Activated CD4-positive, alpha-beta memory T cell treated with anti-CD3 and anti-CD28 coated beads, Interleukin-2, amount 10 ng/mL, durations not matched to agents 7 days and 5 days (primary cell): ENCODE measurements around the gene ZNF740. TPM values are rescaled to one million over a fixed set of nuclear protein-coding genes. Genes with fewer than 3 reads are reported as not detected.

ENCODE experiments used
- CTCF ChIA-PET: fragments of 350-600 bp; sonication (Branson Sonifier 250); formaldehyde crosslinking; loops from one replicate; lab custom pipeline; 2021; ENCODE audit warnings: antibody characterized with exemption, inconsistent platforms; lab: Charles Lee
- POLR2A ChIA-PET: fragments of 350-600 bp; sonication (Branson Sonifier 250); formaldehyde crosslinking; loops from one replicate; lab custom pipeline; 2021; ENCODE audit warnings: antibody characterized with exemption; lab: Charles Lee
- DNase-seq: peaks from one replicate; pipeline ENCODE4 v3.0.0-alpha.2; 2020
- H3K27ac Mint-ChIP-seq: one replicate; pipeline ENCODE4 v1.8.0; 2021; ENCODE audit warnings: mild to moderate bottlenecking, mixed read lengths
- H3K27me3 Mint-ChIP-seq: one replicate; pipeline ENCODE4 v1.8.0; 2021; ENCODE audit warnings: mixed read lengths
- H3K36me3 Mint-ChIP-seq: one replicate; pipeline ENCODE4 v1.8.0; 2021; ENCODE audit warnings: low read depth, mixed read lengths
- H3K4me1 Mint-ChIP-seq: one replicate; pipeline ENCODE4 v1.8.0; 2021; ENCODE audit warnings: mixed read lengths
- H3K4me3 Mint-ChIP-seq: one replicate; pipeline ENCODE4 v1.8.0; 2021; ENCODE audit warnings: mild to moderate bottlenecking, mixed read lengths
- H3K9me3 Mint-ChIP-seq: one replicate; pipeline ENCODE4 v1.8.0; 2021; ENCODE audit warnings: mixed read lengths
- total RNA-seq, 2 experiments: library from RNA; stranded (reverse); gene quantifications; one replicate each; pipeline ENCODE4 v1.2.3, GENCODE V29; 2021

ZNF740 gene
- total RNA-seq, 2 experiments from 2014 or later: 33.7 to 45.5 TPM

GRCh38 chr12:53224897-53225634 is 44.5 kb downstream of the ZNF740 start:
- Mint-ChIP-seq H3K27ac (peak overlapping the region; percentile 18), H3K4me1 (peaks cover 66% of the 10 kb centered on the region), H3K36me3 (peaks cover 6% of the 10 kb centered on the region), H3K27me3 (no peaks in the 10 kb centered on the region), H3K4me3 (no peak overlapping the region), H3K9me3 (no peaks in the 10 kb centered on the region)
- CTCF ChIA-PET: interaction anchor here (1.7 kb wide), 1 partner anchor 12 kb away, joined by 5 read pairs; no protein-coding TSS in a partner anchor
- no peak for DNase-seq
- POLR2A ChIA-PET: interaction anchor here (0.7 to 0.8 kb wide), 2 partner anchors 26 to 33 kb away, joined by 3 to 4 read pairs; no protein-coding TSS in a partner anchor

GRCh38 chr12:53225635-53226424 is 45.3 kb downstream of the ZNF740 start:
- H3K27me3 Mint-ChIP-seq: no peaks in the 10 kb centered on the region
- H3K9me3 Mint-ChIP-seq: no peaks in the 10 kb centered on the region
- no peak for DNase-seq
- CTCF ChIA-PET: interaction anchor here (1.7 kb wide), 1 partner anchor 12 kb away, joined by 5 read pairs; no protein-coding TSS in a partner anchor
- POLR2A ChIA-PET: interaction anchor here (0.7 kb wide), 1 partner anchor 27 kb away, joined by 4 read pairs; no protein-coding TSS in a partner anchor
- peaks cover 64% of the 10 kb centered on the region for H3K4me1 Mint-ChIP-seq
- H3K4me3 Mint-ChIP-seq: no peak overlapping the region
- H3K27ac Mint-ChIP-seq: peak overlapping the region; percentile 9
- H3K36me3 Mint-ChIP-seq: peaks cover 6% of the 10 kb centered on the region

DNA sequence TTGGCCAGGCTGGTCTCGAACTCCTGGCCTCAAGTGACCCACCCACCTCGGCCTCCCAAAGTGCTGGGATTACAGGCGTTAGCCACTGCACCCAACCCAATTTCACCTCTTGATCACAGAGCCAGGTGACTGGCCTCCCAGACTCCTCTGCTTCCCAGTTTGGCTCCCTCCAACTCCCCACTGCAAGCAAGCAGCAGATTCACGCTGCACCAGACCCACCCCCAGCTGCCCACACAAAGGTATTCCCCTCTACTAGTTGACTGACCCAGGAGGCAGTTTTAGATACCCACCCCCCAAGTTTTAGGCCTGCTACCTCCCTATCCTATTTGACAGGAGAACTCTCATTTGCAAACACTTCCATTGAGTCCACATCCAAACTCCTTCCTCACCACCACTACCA is 46.3 kb downstream of the ZNF740 start:
- POLR2A ChIA-PET: no interaction called here
- Mint-ChIP-seq H3K36me3 (peaks cover 6% of the 10 kb centered on the region), H3K4me3 (no peak overlapping the region), H3K27me3 (no peaks in the 10 kb centered on the region), H3K4me1 (peaks cover 67% of the 10 kb centered on the region), H3K27ac (no peak overlapping the region), H3K9me3 (no peaks in the 10 kb centered on the region)
- no peak for DNase-seq
- CTCF ChIA-PET: interaction anchor here (1.1 kb wide), 1 partner anchor 13 kb away, joined by 3 read pairs; no protein-coding TSS in a partner anchor

DNA sequence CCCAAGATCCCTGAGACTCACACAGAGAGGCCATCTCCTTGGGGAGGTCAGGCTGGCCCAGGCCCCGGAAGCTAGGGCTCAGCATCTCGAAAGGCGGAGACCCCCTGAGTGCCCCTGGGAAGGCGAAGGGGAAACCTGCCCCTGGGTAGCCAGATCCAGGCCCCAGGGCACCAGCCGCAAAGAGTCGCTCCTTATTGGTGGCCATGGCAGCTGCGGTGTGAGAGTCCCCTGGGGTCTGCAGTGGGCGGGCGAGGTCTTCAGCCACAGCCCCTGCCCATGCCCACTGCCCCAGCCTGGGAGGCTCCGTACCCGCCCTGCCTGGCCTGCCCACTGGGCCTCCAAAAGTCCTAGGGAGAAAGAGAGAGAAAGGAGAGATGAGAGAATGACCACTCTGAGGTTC is 46.8 kb downstream of the ZNF740 start:
- Mint-ChIP-seq H3K4me1 (peaks cover 64% of the 10 kb centered on the region), H3K27ac (no peak overlapping the region), H3K27me3 (no peaks in the 10 kb centered on the region), H3K36me3 (peaks cover 6% of the 10 kb centered on the region), H3K4me3 (no peak overlapping the region), H3K9me3 (no peaks in the 10 kb centered on the region)
- ChIA-PET POLR2A (no interaction called here), CTCF (interaction anchor here (0.9 to 1.1 kb wide), 2 partner anchors 14 to 68 kb away, joined by 3 read pairs; no protein-coding TSS in a partner anchor)
- no peak for DNase-seq

DNA sequence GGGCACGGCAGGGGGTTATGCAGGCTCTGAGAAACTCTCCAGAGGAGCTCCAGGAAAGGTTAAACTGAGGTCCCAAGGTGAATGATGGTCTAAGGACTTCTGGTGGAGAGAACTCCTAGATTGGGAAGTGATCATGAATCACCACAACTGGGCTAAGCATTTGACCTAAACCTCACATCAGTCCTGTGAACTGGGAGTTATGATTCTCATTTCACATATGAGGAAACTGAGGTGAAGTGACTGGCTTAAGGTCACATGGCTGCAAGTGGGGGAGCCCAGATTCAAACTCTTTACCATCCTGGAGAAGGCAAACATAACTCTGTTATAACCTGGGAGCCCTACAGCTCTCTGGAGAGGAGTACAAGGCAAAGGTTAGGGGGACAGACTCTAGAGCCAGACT is 47.3 kb downstream of the ZNF740 start:
- Mint-ChIP-seq H3K9me3 (no peaks in the 10 kb centered on the region), H3K4me3 (no peak overlapping the region), H3K27ac (no peak overlapping the region), H3K36me3 (peaks cover 6% of the 10 kb centered on the region), H3K27me3 (no peaks in the 10 kb centered on the region), H3K4me1 (peaks cover 64% of the 10 kb centered on the region)
- no peak for DNase-seq
- ChIA-PET CTCF (interaction anchor here (0.9 to 1.1 kb wide), 2 partner anchors 14 to 68 kb away, joined by 3 read pairs; no protein-coding TSS in a partner anchor), POLR2A (no interaction called here)

- no peak overlapping the region for H3K4me3 Mint-ChIP-seq
- H3K27ac Mint-ChIP-seq: no peak overlapping the region
- ChIA-PET POLR2A (interaction anchor here (9.0 kb wide), 1 partner anchor 11 kb away, joined by 108 read pairs; no protein-coding TSS in a partner anchor), CTCF (interaction anchor here (0.8 to 1.2 kb wide), 3 partner anchors 10 to 92 kb away, joined by 3 to 4 read pairs (median 4); partner anchors contain the start of gene AAAS)
- no peaks in the 10 kb centered on the region for H3K27me3 Mint-ChIP-seq
- H3K4me1 Mint-ChIP-seq: peaks cover 62% of the 10 kb centered on the region
- H3K9me3 Mint-ChIP-seq: no peaks in the 10 kb centered on the region
- no peak for DNase-seq
- peaks cover 6% of the 10 kb centered on the region for H3K36me3 Mint-ChIP-seq
Measured at GRCh38 chr12:53229454-53229853, 48.9 kb downstream of the ZNF740 start.

DNA sequence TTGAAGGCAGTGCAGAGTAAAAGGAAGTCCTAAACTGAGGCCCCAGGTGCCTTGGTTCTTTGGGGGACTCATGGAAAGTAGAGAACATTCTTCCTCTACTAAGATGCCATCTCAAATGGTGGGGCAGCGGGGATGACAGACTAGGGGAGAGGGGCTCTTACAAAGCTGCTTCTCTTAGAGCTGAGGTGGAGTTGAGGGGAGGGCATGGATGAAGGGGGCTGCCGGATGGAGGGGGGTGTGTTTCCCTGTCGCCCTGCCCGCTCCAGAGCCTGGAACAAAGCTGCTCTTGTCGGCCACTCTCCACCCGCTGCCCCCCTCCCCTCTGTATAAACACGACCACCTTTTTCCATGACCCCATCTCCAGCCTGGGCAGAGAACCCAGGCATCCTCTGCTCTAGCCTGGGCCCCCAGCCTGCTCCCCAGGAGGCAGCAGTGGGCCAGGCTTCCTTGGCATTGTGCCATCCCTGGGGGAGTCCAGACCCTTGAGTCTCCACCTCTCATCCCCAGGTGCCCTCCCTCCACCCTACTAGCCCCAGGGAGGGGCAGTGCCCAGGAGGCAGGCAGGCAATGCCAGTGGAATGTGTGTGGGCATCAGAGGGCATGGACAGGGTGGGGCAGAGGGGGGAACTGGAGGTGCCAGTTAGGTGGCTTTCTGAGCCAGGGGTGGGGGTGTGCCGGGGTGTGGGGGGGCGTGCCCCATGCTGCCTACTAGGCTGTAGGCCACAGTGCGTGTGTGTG is 49.8 kb downstream of the ZNF740 start:
- Mint-ChIP-seq H3K9me3 (no peaks in the 10 kb centered on the region), H3K4me3 (peak overlapping the region; percentile 22), H3K4me1 (peaks cover 61% of the 10 kb centered on the region), H3K27ac (no peak overlapping the region), H3K36me3 (peaks cover 6% of the 10 kb centered on the region), H3K27me3 (no peaks in the 10 kb centered on the region)
- POLR2A ChIA-PET: interaction anchor here (0.9 to 9.0 kb wide), 2 partner anchors 12 to 41 kb away, joined by 3 to 108 read pairs; no protein-coding TSS in a partner anchor
- CTCF ChIA-PET: no interaction called here
- DNase-seq: no peak

GRCh38 chr12:53231671-53231920 is 51.1 kb downstream of the ZNF740 start:
- no peaks in the 10 kb centered on the region for H3K9me3 Mint-ChIP-seq
- peaks cover 6% of the 10 kb centered on the region for H3K36me3 Mint-ChIP-seq
- H3K27ac Mint-ChIP-seq: no peak overlapping the region
- no peaks in the 10 kb centered on the region for H3K27me3 Mint-ChIP-seq
- ChIA-PET CTCF (no interaction called here), POLR2A (interaction anchor here (0.9 to 9.0 kb wide), 4 partner anchors 9 to 39 kb away, joined by 3 to 108 read pairs (median 6); no protein-coding TSS in a partner anchor)
- peak overlapping the region; percentile 65 for H3K4me3 Mint-ChIP-seq
- DNase-seq: no peak
- H3K4me1 Mint-ChIP-seq: peaks cover 66% of the 10 kb centered on the region

- ChIA-PET CTCF (interaction anchor here (1.5 kb wide), 1 partner anchor 18 kb away, joined by 5 read pairs; no protein-coding TSS in a partner anchor), POLR2A (interaction anchor here (0.9 to 9.0 kb wide), 8 partner anchors 9 to 34 kb away, joined by 3 to 108 read pairs (median 5); no protein-coding TSS in a partner anchor)
- Mint-ChIP-seq H3K36me3 (peaks cover 1% of the 10 kb centered on the region), H3K4me3 (peak within 1 kb of the TSS; percentile 83), H3K9me3 (no peaks in the 10 kb centered on the region), H3K27ac (peak within 1 kb of the TSS; percentile 79), H3K27me3 (no peaks in the 10 kb centered on the region), H3K4me1 (peaks cover 68% of the 10 kb centered on the region)
- peak; percentile 72 for DNase-seq
Measured at GRCh38 chr12:53231921-53232645, 51.6 kb downstream of the ZNF740 start, which contains the start of gene RARG. Gene RARG (minus strand): TSS chr12:53232209. CDS start chr12:53227545, 4,664 bp downstream.

GRCh38 chr12:53232646-53233461 is 52.3 kb downstream of the ZNF740 start:
- Mint-ChIP-seq H3K4me1 (peaks cover 73% of the 10 kb centered on the region), H3K9me3 (no peaks in the 10 kb centered on the region), H3K27me3 (no peaks in the 10 kb centered on the region), H3K36me3 (no peaks in the 10 kb centered on the region), H3K4me3 (peak overlapping the region; percentile 83), H3K27ac (peak overlapping the region; percentile 79)
- POLR2A ChIA-PET: interaction anchor here (1.1 to 9.0 kb wide), 6 partner anchors 10 to 35 kb away, joined by 3 to 108 read pairs (median 5); no protein-coding TSS in a partner anchor
- CTCF ChIA-PET: interaction anchor here (0.8 to 1.5 kb wide), 6 partner anchors 9 to 58 kb away, joined by 3 to 5 read pairs (median 4); partner anchors contain the start of gene ESPL1
- peak; percentile 59 for DNase-seq

DNA sequence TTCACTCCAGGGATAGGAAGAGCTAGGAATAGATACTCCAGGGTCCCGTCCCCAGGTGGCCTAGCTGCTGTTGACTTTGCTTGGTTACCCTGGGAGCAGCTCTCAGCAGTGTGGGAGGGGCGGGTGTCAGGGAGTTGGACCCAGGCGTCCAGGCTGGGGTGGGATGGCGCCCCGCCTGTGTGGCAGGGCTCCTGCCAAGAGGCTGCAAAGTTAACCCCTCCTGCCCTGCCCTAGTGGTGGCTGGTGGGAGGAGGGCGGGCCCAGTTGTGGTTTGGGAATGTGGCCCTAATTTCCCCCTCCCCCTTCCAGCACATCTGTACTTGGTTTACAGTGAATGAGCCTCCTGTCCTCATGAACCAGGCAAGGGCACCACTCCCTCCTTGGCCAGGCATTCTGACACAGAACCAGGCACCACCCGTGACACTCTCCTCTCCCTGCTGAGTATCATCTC is 53.2 kb downstream of the ZNF740 start:
- Mint-ChIP-seq H3K27ac (peak overlapping the region; percentile 79), H3K27me3 (no peaks in the 10 kb centered on the region), H3K9me3 (no peaks in the 10 kb centered on the region), H3K4me1 (peaks cover 70% of the 10 kb centered on the region), H3K4me3 (peak overlapping the region; percentile 15), H3K36me3 (no peaks in the 10 kb centered on the region)
- ChIA-PET CTCF (interaction anchor here (0.9 to 1.5 kb wide), 7 partner anchors 10 to 35 kb away, joined by 3 to 5 read pairs (median 3); partner anchors contain the start of gene ESPL1), POLR2A (interaction anchor here (1.3 to 9.0 kb wide), 6 partner anchors 9 to 35 kb away, joined by 3 to 108 read pairs (median 6); no protein-coding TSS in a partner anchor)
- DNase-seq: no peak
